GM21619 (cell line): Measurements from ENCODE around the gene ATF6.

Experiments used
- ATAC-seq: cut with Tn5 transposase; IDR thresholded peaks from one replicate; pipeline ENCODE4 v1.9.1; 2021; ENCODE audit not compliant: unreplicated experiment

Gene ATF6

GRCh38 chr1:161989786-161990185 lies 223.7 kb downstream of the ATF6 start:
- no peak for ATAC-seq

DNA sequence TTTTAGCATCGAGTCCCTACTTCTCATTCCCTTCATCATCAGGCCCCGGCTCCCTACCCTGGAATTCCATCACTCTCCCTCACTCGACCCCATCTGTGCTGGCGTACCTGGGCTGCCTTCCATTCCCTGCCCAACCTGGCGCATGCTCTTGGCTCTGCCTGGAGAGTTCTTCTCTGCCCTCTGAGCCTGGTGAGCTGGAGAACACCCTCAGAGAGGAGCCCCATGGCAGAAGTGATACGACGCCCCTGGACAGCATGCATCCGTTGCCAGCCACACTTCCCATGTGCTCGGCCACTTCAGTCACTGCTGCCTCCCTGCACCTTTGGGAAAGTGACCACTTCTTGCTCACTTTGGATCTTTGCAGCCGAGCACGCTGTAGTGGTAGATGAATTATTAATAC lies 227.5 kb downstream of the ATF6 start:
- ATAC-seq: no peak

GRCh38 chr1:161994175-161994668 lies 228.1 kb downstream of the ATF6 start:
- ATAC-seq: no peak

GRCh38 chr1:161997152-161997551 lies 231.0 kb downstream of the ATF6 start:
- ATAC-seq: no peak

- no peak for ATAC-seq
Measured at GRCh38 chr1:161998811-161999210, 232.7 kb downstream of the ATF6 start.

- ATAC-seq: no peak
Measured at GRCh38 chr1:161999301-162000052, 233.4 kb downstream of the ATF6 start.

GRCh38 chr1:162000053-162000420 lies 233.9 kb downstream of the ATF6 start:
- no peak for ATAC-seq

DNA sequence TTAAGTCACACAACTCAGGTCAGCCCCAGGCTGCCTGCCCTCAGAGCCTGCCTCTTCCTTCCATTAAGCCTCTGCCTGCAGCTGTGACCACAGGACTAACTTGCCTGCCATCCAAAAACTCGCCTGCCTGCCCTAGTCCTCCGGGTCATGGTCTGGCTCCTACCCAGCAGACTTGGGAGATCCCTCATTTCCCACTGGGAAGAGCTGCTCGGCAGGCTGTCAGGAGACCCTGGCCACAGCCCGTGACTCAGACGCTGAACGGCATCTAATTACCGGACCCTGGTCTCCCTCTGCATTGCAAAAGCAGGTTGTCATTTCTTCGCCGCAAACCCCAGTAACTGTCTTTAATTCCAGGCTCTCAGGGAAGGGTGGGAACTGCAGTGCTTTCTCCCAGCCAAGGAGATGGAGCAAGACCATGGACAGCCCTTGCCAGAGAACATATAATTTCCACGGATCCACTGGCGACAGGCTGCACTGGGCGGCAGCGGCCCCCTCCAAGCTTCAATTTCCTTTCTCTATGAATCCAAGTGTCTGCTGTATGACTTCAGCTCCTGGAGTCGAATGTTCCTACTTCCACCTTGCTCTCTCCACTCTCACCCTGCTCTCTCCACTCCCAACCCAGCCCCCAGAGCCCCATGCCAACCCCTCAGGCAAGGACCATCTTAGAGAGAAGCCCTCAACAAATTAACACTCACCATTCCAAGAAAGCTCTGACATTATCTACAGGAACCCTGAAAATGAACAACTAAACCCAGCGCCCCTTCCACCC lies 237.1 kb downstream of the ATF6 start:
- ATAC-seq: no peak

- ATAC-seq: no peak
Measured at GRCh38 chr1:162003830-162004215, 237.7 kb downstream of the ATF6 start.

GRCh38 chr1:162004441-162004950 lies 238.4 kb downstream of the ATF6 start:
- ATAC-seq: no peak

DNA sequence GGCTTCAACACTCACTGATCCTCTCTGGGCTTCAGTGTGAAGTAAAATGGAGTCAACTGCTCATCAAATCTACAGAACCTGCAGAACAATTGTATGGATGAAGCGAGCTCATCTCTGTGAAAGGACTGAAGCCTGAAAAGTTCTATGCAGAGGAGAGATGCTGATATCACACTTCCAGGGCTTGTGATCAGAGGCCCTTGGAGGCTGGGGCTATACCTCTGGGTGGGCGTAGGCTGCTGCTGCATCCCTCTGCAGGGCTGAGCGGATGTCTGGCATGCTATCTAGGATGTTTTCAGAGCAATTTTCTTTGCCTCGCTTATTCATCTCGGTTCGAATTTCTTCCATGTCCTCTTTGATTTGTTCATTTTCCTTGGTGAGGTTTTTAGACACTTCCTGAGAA lies 240.0 kb downstream of the ATF6 start:
- no peak for ATAC-seq

DNA sequence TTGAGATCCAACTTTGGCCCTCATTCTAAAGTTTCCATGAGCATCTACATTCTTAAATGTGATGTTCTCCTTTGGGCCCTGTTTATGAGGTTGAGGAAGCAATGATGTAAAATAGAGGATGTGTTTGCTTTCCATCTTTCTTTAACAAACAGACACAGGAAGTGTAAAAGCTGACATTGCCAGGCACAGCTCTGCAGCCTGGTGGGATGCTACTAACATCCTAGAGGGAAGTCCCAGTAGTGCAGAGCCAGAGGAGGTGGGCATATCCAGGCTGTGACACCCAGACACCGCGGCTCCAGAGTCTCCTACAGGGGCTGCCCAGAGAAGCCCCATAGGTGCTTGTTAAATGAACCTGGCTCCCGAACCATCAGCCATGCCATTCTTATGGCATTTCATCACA lies 241.3 kb downstream of the ATF6 start:
- ATAC-seq: no peak

GRCh38 chr1:162008799-162009198 lies 242.7 kb downstream of the ATF6 start:
- no peak for ATAC-seq

DNA sequence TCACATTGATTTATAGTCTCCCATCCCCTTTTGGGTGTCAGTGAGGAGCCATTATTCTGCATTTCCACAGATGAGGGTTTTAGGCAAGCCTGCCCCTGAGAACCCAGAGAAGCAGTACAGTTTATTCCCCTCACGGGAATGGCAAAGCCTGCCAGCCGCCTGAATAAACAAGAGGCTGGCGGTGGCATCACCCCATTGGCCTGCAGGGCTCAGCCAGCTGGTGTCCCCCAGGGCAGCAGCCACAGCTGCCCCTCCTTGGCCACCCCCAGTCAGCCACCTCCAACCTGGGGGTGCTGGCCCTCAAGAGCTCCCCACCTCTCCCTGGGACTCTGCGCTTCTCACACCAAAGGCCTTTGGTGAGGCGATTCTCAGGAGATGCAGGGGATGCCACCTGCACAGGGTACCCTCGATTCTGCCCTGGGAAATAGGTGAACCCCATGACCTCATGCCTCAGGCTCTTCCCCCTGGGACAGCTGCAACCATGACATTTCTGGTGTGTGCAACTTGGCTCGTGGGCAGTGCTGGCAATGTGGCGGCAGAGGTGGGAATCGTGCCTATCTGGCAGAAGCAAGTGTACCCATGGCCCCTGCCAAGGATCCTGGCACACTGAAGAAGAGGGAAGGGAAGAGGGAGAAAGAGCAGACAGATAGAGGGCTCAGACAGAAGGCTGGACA lies 243.5 kb downstream of the ATF6 start:
- ATAC-seq: no peak

DNA sequence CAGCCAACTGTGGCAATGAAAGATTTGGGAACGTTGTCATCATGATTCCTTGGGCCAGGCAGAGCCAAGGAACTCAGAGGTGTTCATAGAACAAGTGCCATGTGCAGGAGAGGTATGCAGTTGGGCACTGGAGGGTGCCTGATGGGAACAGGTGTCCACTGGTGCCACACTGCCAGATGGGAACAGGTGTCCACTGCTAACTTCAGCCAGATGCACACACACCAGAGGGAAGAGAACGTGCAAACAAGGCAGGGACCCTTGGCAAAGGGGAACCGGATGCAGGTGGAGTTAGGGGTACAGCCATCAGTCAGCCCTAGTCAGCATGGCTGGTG lies 244.0 kb downstream of the ATF6 start:
- no peak for ATAC-seq

DNA sequence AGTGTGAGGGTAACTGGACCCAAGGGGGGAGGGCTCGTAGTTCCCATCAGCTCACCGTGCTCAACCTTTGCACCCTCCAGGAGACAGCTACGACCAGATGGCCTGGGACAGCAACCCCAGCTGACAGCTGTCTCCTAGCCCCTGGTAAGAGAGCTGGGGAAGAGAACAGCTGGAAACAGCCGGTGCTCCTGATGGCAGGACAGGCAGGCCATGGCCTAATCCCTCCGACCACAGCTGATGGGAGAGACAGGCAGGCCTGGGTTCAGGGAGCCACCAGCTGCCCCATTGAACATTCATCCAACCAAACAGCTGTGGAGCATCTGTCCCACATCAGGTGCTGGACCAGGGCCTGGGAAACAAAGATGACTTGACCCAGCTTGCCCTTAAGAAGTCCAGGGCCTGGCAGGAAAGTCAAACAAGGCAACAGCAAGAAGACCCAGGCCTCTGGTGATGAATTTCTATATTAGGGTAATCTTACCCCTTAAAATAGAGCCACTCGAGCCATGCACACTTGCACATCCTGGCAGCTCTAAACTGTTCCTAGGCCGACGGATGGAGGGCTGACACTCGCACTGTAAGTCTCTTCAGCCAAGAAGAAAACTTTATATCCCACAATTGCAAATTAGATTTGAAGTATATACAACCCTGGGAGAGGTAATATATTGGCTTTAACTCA lies 245.4 kb downstream of the ATF6 start:
- ATAC-seq: no peak

GRCh38 chr1:162013289-162013688 lies 247.2 kb downstream of the ATF6 start:
- ATAC-seq: no peak
